HK-2 (cell line): ENCODE data around the gene CNTLN.
"Not testable (repeated sequence)": the region's sequence is repeated elsewhere in the genome, so short reads cannot be mapped to it uniquely, and the experiment has no call there.

Source experiments
- DNase-seq: peaks from one replicate; pipeline ENCODE4 v3.0.0-alpha.2; 2018; ENCODE audit not compliant: unreplicated experiment

CNTLN gene

GRCh38 chr9:17171309-17172094 lies 36.7 kb downstream of the CNTLN start:
- DNase-seq: no peak

GRCh38 chr9:17177496-17177895 lies 42.7 kb downstream of the CNTLN start:
- not testable (repeated sequence) for DNase-seq

GRCh38 chr9:17185481-17186029 lies 50.7 kb downstream of the CNTLN start:
- no peak for DNase-seq

GRCh38 chr9:17191082-17191481 lies 56.2 kb downstream of the CNTLN start:
- no peak for DNase-seq

- DNase-seq: no peak
Measured at GRCh38 chr9:17204611-17205152, 69.8 kb downstream of the CNTLN start.

GRCh38 chr9:17216011-17216410 lies 81.2 kb downstream of the CNTLN start:
- DNase-seq: no peak

GRCh38 chr9:17216646-17217045 lies 81.8 kb downstream of the CNTLN start:
- DNase-seq: no peak

- DNase-seq: no peak
Measured at GRCh38 chr9:17217272-17217671, 82.4 kb downstream of the CNTLN start.

- no peak for DNase-seq
Measured at GRCh38 chr9:17219261-17219660, 84.4 kb downstream of the CNTLN start.

- DNase-seq: no peak
Measured at GRCh38 chr9:17222932-17223331, 88.1 kb downstream of the CNTLN start.

- no peak for DNase-seq
Measured at GRCh38 chr9:17225407-17225806, 90.6 kb downstream of the CNTLN start.

GRCh38 chr9:17229945-17230560 lies 95.2 kb downstream of the CNTLN start:
- DNase-seq: no peak

- DNase-seq: no peak
Measured at GRCh38 chr9:17230646-17231045, 95.8 kb downstream of the CNTLN start.

GRCh38 chr9:17236147-17236546 lies 101.3 kb downstream of the CNTLN start:
- no peak for DNase-seq

GRCh38 chr9:17246770-17247169 lies 111.9 kb downstream of the CNTLN start:
- DNase-seq: no peak

- DNase-seq: no peak
Measured at GRCh38 chr9:17251100-17251499, 116.3 kb downstream of the CNTLN start.

GRCh38 chr9:17268531-17269188 lies 133.8 kb downstream of the CNTLN start:
- not testable (repeated sequence) for DNase-seq

- no peak for DNase-seq
Measured at GRCh38 chr9:17269799-17270198, 135.0 kb downstream of the CNTLN start.

GRCh38 chr9:17272536-17272935 lies 137.7 kb downstream of the CNTLN start:
- DNase-seq: no peak

- DNase-seq: no peak
Measured at GRCh38 chr9:17280350-17281012, 145.6 kb downstream of the CNTLN start.

GRCh38 chr9:17290673-17291072 lies 155.8 kb downstream of the CNTLN start:
- not testable (repeated sequence) for DNase-seq

- no peak for DNase-seq
Measured at GRCh38 chr9:17291766-17292165, 156.9 kb downstream of the CNTLN start.
